ENCODE measurements around the gene GPC6. TPM values are rescaled to one million over a fixed set of nuclear protein-coding genes. Genes with fewer than 3 reads are reported as not detected.
A peak's percentile ranks its signal among the peaks of the same experiment; 100 is the strongest.

Gene GPC6
- total RNA-seq, 1 donor from 2014 or later: 38.9 TPM

DNA sequence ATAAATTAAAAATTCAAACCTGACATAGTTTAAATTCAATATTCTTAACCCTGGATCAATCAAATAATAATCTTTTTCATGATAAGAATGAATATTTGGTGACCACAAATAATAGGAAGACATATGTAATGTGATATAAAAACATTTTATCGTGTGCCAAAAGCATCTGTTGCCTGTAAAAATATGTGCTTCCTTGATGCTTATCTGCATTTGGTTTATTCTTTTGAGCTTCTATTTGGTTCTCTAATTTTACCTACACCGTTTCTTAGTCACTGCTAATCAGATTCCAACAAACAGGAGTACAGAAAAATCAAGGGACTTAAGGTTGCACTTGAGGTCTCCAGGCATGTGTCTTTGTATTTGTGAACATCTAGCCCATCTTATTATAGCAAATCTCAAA, 978.3 kb downstream of the GPC6 start:
- no peak for DNase-seq (ENCODE audit: low read depth)

GRCh38 chr13:94205896-94206295, 979.3 kb downstream of the GPC6 start:
- DNase-seq (ENCODE audit: low read depth): no peak

- DNase-seq (ENCODE audit: low read depth): peak; percentile 78
Measured at GRCh38 chr13:94209117-94209516, 982.5 kb downstream of the GPC6 start.

- peak; percentile 45 for DNase-seq (ENCODE audit: low read depth)
Measured at GRCh38 chr13:94209913-94210312, 983.3 kb downstream of the GPC6 start.

DNA sequence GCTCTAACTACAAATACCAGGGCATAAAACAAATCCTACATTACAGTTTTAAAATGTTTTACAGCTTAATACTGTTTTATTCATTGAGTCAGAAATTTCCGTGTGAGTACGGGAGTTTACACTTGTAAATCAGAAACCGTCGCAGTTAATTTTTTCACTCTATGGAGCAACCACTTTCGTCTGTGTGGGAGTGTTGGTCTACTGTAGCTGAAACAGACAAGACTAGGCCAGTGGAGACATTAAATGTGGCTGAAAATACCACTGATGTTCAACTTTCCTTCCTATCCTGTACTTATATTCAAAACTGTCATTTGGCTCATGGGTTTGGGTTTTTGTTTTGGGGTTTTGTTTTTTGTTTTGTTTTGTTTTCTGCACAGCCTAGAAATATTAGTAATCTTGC, 984.2 kb downstream of the GPC6 start:
- peak; percentile 38 for DNase-seq (ENCODE audit: low read depth)

GRCh38 chr13:94212196-94212595, 985.6 kb downstream of the GPC6 start:
- no peak for DNase-seq (ENCODE audit: low read depth)

DNA sequence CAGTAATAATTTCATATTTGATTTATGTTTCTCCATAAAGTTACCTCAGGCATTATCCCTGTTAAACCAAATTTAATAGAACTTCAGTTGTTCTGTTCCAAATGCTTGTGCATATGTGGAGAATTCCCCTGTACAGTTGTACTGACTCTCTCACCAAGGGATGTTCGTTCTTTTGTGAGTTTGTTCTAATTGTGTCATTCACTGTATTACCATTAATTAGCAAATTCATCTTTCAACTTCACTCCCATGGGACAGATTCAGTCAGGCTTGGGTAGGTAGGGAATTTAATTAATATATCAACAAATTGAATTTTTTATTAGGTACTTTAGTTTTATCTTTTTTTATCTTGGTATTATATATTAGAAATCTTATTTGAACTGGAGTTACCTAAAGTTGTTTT, 987.5 kb downstream of the GPC6 start:
- DNase-seq (ENCODE audit: low read depth): no peak

DNA sequence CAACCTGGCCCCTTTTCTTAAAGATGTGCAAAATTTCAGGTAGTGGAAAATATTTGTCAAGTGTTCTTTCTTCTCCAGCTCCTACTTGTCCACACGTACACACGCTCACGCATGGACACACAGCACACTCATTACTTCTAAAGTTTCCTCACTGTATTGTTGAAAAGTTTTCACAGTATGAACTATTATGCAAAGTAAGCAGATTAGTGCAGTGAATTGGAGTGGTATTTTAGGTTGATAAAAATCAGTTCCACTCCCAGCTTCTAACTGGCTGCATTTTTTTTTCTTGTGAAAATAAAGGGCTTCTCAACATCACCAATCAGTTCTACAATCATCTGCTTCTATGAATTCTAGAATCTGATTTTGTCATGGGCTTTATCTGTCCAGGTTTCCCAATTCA, 988.4 kb downstream of the GPC6 start:
- DNase-seq (ENCODE audit: low read depth): no peak

DNA sequence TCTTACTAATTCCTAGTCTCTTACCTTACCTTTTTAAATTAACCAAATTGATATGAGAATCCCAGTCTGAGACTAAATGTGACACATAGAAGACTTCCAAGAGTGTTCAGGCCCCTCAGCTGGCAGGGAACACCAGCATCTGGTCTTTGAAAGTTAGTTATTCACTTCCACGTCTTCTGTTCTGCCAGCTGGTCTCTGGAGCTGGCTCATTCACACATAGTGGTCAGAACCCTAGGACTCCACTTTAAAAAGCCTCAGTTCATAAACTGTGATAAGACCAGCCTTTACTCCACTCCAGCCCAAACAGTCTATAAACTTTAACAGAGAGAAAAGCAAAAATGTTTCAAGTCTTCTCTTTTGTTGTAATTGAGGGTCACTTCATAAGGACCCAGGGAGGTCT, 989.9 kb downstream of the GPC6 start:
- no peak for DNase-seq (ENCODE audit: low read depth)

- DNase-seq (ENCODE audit: low read depth): no peak
Measured at GRCh38 chr13:94217370-94217769, 990.8 kb downstream of the GPC6 start.

DNA sequence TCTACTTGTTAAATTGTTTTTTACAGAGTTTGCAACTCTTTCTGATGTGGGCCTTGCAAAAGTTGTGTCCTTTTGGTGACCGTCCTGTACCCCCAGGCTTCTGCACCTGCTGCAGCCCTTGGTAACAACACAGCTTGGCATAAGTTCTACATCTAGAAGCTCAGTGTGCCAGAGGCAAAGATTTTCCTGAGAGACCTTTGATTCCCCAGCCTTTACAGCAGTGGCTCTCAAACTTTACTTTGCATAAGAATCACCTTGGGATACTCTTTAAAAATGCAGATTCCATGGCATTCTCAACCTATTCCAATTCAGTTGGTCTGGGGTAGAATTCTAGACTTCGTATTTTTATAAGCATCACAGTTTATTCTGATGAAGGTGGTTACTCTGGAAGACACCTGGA, 991.9 kb downstream of the GPC6 start:
- DNase-seq (ENCODE audit: low read depth): no peak

DNA sequence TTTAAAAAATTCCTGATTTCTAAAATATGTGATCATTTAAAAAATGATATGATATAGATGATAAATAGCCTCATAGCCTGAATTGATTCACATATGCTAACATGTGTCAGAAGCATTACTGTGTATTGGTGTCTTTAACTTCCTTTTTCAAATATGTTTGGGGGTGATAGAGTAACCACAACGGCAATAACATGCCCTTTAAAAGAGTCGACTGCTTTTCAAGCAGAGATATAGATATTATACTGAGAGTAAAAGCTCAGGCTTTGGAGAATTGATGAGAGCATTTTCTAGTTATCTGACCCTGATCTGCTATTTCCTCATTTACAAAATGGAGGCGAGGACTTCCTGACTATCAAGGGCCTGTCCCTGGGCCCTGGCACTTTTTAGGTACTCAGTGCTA, 992.3 kb downstream of the GPC6 start:
- no peak for DNase-seq (ENCODE audit: low read depth)

GRCh38 chr13:94224670-94225069, 998.1 kb downstream of the GPC6 start:
- DNase-seq (ENCODE audit: low read depth): no peak

GRCh38 chr13:94227255-94227879, 1000.8 kb downstream of the GPC6 start:
- no peak for DNase-seq (ENCODE audit: low read depth)

GRCh38 chr13:94228763-94229162, 1002.2 kb downstream of the GPC6 start:
- no peak for DNase-seq (ENCODE audit: low read depth)

GRCh38 chr13:94232161-94232950, 1005.7 kb downstream of the GPC6 start:
- DNase-seq (ENCODE audit: low read depth): no peak

GRCh38 chr13:94232956-94233355, 1006.3 kb downstream of the GPC6 start:
- no peak for DNase-seq (ENCODE audit: low read depth)

DNA sequence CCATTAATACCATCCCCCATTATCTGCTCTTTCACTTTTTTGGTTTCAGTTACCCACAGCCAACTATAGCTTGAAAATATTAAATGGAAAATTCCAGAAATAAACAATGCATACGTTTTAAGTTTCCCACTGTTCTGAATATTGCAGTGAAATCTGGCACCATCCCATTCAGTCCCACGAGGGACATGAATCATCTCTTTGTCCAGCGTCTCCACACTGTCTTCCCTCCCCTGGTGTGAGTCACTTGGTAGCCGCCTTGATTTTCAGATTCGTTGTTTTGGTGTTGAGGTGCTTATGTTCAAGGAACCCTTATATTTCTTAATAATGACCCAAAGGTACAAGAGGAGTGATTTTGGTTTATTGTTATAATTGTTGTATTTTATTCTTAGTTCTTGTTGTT, 1006.8 kb downstream of the GPC6 start:
- DNase-seq (ENCODE audit: low read depth): peak; percentile 88

GRCh38 chr13:94233837-94234236, 1007.2 kb downstream of the GPC6 start:
- peak; percentile 52 for DNase-seq (ENCODE audit: low read depth)

DNA sequence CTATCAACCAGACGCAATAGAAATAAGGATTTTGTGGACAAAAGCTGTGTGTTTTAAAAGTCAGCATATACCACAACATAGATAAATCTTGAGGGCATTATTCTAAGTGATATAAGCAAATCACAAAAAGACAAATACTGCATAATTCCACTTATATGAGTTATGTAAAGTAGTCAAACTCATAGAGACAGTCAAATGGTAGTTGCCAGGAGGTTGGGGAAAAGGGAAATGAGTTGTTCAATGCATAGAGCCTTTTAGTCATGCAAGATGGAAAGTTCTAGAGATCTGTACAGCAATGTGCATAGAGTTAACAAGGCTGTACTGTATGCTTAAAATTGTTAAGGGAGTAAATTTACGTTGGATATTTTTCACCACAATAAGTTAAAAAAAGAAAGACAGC, 1008.1 kb downstream of the GPC6 start:
- no peak for DNase-seq (ENCODE audit: low read depth)

- peak; percentile 52 for DNase-seq (ENCODE audit: low read depth)
Measured at GRCh38 chr13:94236132-94236531, 1009.5 kb downstream of the GPC6 start.

GRCh38 chr13:94236872-94237271, 1010.3 kb downstream of the GPC6 start:
- DNase-seq (ENCODE audit: low read depth): peak; percentile 33

DNA sequence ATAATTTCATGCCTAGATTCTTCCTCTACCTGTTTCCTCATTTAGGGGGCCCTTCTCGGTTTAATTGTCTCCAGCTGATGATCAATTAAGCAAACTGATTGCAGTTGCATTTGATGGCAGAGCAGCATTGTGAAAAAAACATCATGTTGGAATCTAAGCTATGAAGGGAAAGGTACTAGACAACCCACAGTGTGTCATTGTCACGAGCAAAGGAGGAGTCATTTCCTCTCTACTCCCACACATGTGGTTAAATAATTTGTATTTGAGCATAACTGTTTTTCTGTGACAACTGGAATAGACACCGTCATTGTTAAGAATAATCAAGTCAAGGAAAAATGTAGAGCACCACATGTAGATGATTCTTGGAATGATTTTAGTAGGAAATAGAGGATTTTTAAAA, 1012.5 kb downstream of the GPC6 start:
- peak; percentile 80 for DNase-seq (ENCODE audit: low read depth)

DNA sequence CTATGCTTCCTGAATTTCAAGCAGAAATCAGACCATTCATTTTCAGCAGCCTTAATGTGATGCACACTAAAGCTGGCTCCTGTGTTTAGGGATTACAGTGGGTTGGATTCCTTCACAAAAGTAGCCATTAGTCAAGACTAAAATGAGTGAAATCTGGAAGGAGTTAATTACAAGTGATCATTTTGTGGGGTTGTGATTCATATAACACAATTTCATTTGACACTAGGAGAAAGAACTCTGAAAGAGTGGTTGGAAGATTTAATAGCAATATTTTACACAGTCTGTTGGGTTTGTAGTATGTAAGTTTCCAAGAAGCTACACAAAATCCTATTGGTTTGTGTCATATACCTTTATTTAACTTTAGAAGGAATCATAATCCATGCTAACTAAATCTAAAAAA, 1015.9 kb downstream of the GPC6 start:
- no peak for DNase-seq (ENCODE audit: low read depth)

All from renal cortical epithelial cell (primary cell).